Measurements from ENCODE around the gene INSR. TPM values are rescaled to one million over a fixed set of nuclear protein-coding genes. Genes with fewer than 3 reads are reported as not detected.

The INSR gene
- total and polyA plus RNA-seq, 2 experiments from 2014 or later = 19.2 to 52.1 TPM

- Histone ChIP-seq H2AFZ (no peak overlapping the region), H3K9me2 (ENCODE audit: insufficient read depth) (no peaks in the 10 kb centered on the region), H3K79me2 (replicated peaks; ENCODE audit: insufficient read depth) (no peaks in the 10 kb centered on the region), H3K4me2 (no peak overlapping the region), H3K36me3 (ENCODE audit: insufficient read depth) (peaks cover 26% of the 10 kb centered on the region), H3K4me1 (ENCODE audit: insufficient read depth) (no peaks in the 10 kb centered on the region), H3F3A (replicated peaks; ENCODE audit: low read depth) (no peaks in the 10 kb centered on the region), H3K4me3 (no peak overlapping the region), H3K27ac (ENCODE audit: low read depth) (no peak overlapping the region), H4K20me1 (replicated peaks; ENCODE audit: insufficient read depth) (no peaks in the 10 kb centered on the region), H3K27me3 (ENCODE audit: insufficient read depth) (no peaks in the 10 kb centered on the region)
- Mint-ChIP-seq H3K4me3 (no peak overlapping the region), H3K27me3 (ENCODE audit: insufficient read depth, low read depth, poor library complexity) (peaks cover 3% of the 10 kb centered on the region), H3K36me3 (ENCODE audit: low read depth) (peaks cover 77% of the 10 kb centered on the region), H3K9me3 (peaks cover 26% of the 10 kb centered on the region), H3K4me1 (no peaks in the 10 kb centered on the region), H3K27ac (no peak overlapping the region)
- ATAC-seq (no peak), DNase-seq (ENCODE audit: low spot score) (no peak)
- no peak for TF ChIP-seq CTCF (conservative IDR thresholded peaks at IDR 0.05; ENCODE audit: low read depth in 2 of 2)
- no peak for TF ChIP-seq EZH2phosphoT487 (IDR thresholded peaks at IDR 0.05; ENCODE audit: unreplicated experiment)
- TF ChIP-seq ZNF331 (CRISPR knock-in tag; IDR thresholded peaks at IDR 0.05; ENCODE audit: low read depth) = peak; percentile 91
Measured at GRCh38 chr19:7126132-7126531, 168.1 kb downstream of the INSR start.

- no peak overlapping the region for H3K4me2 ChIP-seq
- no peak overlapping the region for H2AFZ ChIP-seq
- no peaks in the 10 kb centered on the region for H4K20me1 ChIP-seq (replicated peaks; ENCODE audit: insufficient read depth)
- DNase-seq (ENCODE audit: low spot score) (no peak), ATAC-seq (no peak)
- no peaks in the 10 kb centered on the region for H3K79me2 ChIP-seq (replicated peaks; ENCODE audit: insufficient read depth)
- H3K4me3 ChIP-seq = no peak overlapping the region
- Mint-ChIP-seq H3K9me3 (peaks cover 26% of the 10 kb centered on the region), H3K4me3 (no peak overlapping the region), H3K27me3 (ENCODE audit: insufficient read depth, low read depth, poor library complexity) (peaks cover 4% of the 10 kb centered on the region), H3K36me3 (ENCODE audit: low read depth) (peaks cover 75% of the 10 kb centered on the region), H3K27ac (no peak overlapping the region), H3K4me1 (no peaks in the 10 kb centered on the region)
- no peaks in the 10 kb centered on the region for H3K4me1 ChIP-seq (ENCODE audit: insufficient read depth)
- no peaks in the 10 kb centered on the region for H3K9me2 ChIP-seq (ENCODE audit: insufficient read depth)
- H3K27ac ChIP-seq (ENCODE audit: low read depth) = no peak overlapping the region
- no peaks in the 10 kb centered on the region for H3K27me3 ChIP-seq (ENCODE audit: insufficient read depth)
- peaks cover 23% of the 10 kb centered on the region for H3K36me3 ChIP-seq (ENCODE audit: insufficient read depth)
- H3F3A ChIP-seq (replicated peaks; ENCODE audit: low read depth) = no peaks in the 10 kb centered on the region
- TF ChIP-seq JUNB (IDR thresholded peaks at IDR 0.05; ENCODE audit: unreplicated experiment) = no peak
- no peak for TF ChIP-seq REST (IDR thresholded peaks at IDR 0.05; ENCODE audit: unreplicated experiment)
- TF ChIP-seq ETS1 (IDR thresholded peaks at IDR 0.05) = no peak
- no peak for TF ChIP-seq ZNF331 (CRISPR knock-in tag; IDR thresholded peaks at IDR 0.05; ENCODE audit: low read depth)
- TF ChIP-seq POLR2AphosphoS5 (IDR thresholded peaks at IDR 0.05; ENCODE audit: low read depth) = no peak
- no peak for TF ChIP-seq NANOG (IDR thresholded peaks at IDR 0.05; ENCODE audit: borderline replicate concordance)
- no peak for TF ChIP-seq ZNF114 (CRISPR knock-in tag; IDR thresholded peaks at IDR 0.05)
- no peak for TF ChIP-seq STAT1 (IDR thresholded peaks at IDR 0.05; ENCODE audit: unreplicated experiment)
- TF ChIP-seq EZH2 (IDR thresholded peaks at IDR 0.05; ENCODE audit: low read depth, unreplicated experiment) = no peak
- no peak for TF ChIP-seq EZH2phosphoT487 (IDR thresholded peaks at IDR 0.05; ENCODE audit: unreplicated experiment)
- no peak for TF ChIP-seq CTCF (conservative IDR thresholded peaks at IDR 0.05; ENCODE audit: low read depth in 2 of 2)
- no peak for TF ChIP-seq CREB1 (CRISPR knock-in tag; IDR thresholded peaks at IDR 0.05; ENCODE audit: low read depth)
Measured at GRCh38 chr19:7125221-7125620, 169.0 kb downstream of the INSR start.
